Activated naive CD8-positive, alpha-beta T cell (primary cell): ENCODE measurements around the gene PTPN14.

ENCODE experiments used
- H3K27ac Mint-ChIP-seq: one replicate; pipeline ENCODE4 v1.8.0; 2021; ENCODE audit warnings: mixed read lengths
- H3K27me3 Mint-ChIP-seq: one replicate; pipeline ENCODE4 v1.8.0; 2021; ENCODE audit warnings: mixed read lengths
- H3K36me3 Mint-ChIP-seq: one replicate; pipeline ENCODE4 v1.8.0; 2021; ENCODE audit warnings: mixed read lengths
- H3K4me1 Mint-ChIP-seq: one replicate; pipeline ENCODE4 v1.8.0; 2021; ENCODE audit warnings: low read depth, mixed read lengths
- H3K4me3 Mint-ChIP-seq: one replicate; pipeline ENCODE4 v1.8.0; 2021; ENCODE audit warnings: mild to moderate bottlenecking, mixed read lengths
- H3K9me3 Mint-ChIP-seq: one replicate; pipeline ENCODE4 v1.8.0; 2021; ENCODE audit warnings: low read depth, mixed read lengths

The PTPN14 gene

DNA sequence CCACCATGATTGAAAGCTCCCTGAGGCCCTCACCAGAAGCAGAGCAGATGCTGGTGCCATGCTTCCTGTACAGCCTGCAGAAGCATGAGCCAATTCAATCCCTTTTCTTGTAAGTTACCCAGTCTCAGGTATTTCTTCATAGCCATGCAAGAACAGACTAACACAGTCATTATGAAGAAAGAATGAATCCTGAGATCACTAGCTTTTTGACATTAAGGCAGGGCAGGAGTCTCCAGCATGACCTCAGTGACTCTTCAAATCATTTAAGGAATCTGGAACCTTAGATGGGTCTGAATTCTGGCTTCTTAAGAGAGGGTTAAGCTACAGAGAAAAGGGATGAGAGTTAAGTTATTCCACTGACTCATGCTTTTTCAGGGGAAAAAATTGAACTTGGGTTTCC lies 79.0 kb downstream of the PTPN14 start:
- H3K4me1 Mint-ChIP-seq = no peaks in the 10 kb centered on the region
- no peaks in the 10 kb centered on the region for H3K9me3 Mint-ChIP-seq
- H3K27me3 Mint-ChIP-seq = peaks cover 1% of the 10 kb centered on the region
- H3K27ac Mint-ChIP-seq = no peak overlapping the region
- H3K4me3 Mint-ChIP-seq = no peak overlapping the region
- H3K36me3 Mint-ChIP-seq = no peaks in the 10 kb centered on the region

DNA sequence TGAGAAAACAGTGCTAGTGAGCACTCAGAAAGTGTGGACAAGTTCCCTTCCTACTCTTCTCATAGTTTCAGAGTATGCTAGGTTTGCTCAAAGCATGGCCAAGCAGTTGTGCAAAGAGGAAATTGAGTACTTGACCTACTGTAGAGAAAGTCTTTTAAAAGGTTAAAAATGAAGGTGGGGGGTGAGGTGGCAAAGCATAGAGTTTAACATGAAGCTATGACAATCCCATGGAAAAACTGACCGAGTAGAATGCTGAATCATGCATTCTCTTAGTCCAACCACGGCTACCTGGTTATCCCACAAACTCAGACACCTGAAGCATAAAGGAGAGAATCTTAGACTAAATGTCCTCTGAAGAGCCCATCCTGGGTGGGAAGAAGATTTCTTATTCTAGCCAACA lies 79.9 kb downstream of the PTPN14 start:
- peaks cover 1% of the 10 kb centered on the region for H3K27me3 Mint-ChIP-seq
- H3K27ac Mint-ChIP-seq = no peak overlapping the region

DNA sequence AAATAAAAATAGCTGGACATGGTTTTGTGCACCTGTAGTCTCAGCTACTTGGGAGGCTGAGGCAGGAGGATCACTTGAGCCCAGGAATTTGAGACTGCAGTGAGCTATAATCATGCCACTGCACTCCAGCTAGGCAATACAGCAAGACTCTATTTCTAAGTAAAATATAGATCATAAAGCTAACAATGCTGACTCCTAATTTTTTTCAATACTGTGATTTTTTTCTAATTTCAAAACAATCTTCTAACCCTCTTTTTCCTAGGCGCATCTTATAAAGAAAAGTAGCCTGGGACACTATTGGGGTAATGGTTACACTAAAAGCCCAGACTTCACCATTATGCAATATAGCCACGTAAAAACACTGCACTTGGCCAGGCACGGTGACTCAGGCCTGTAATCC lies 81.3 kb downstream of the PTPN14 start:
- H3K4me1 Mint-ChIP-seq = no peaks in the 10 kb centered on the region
- no peak overlapping the region for H3K27ac Mint-ChIP-seq
- H3K36me3 Mint-ChIP-seq = no peaks in the 10 kb centered on the region
- no peaks in the 10 kb centered on the region for H3K9me3 Mint-ChIP-seq
- H3K27me3 Mint-ChIP-seq = no peaks in the 10 kb centered on the region
- no peak overlapping the region for H3K4me3 Mint-ChIP-seq

More for the DNA sequence above, 79.9 kb downstream of the PTPN14 start:
- Mint-ChIP-seq H3K36me3 (no peaks in the 10 kb centered on the region), H3K9me3 (no peaks in the 10 kb centered on the region), H3K4me1 (no peaks in the 10 kb centered on the region), H3K4me3 (no peak overlapping the region)

DNA sequence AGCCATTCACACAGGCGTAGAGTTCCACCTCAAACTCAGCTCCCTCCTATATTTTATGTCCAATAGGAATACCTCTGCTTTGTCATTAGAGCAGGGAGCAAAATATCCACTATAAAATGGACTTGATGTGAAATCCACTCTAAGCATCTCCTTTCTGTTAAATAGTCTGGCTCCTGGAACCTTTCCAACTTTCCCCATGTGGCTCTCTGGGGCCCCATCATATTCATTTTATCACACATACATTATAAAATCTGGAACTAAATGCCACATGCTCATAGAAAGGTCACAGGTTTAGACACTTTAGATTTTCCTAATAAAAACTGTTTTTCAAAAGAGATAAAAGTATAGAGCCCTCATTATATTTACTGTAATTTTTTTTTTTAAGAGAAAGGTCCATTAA lies 82.1 kb downstream of the PTPN14 start:
- no peak overlapping the region for H3K27ac Mint-ChIP-seq
- H3K36me3 Mint-ChIP-seq = no peaks in the 10 kb centered on the region
- no peaks in the 10 kb centered on the region for H3K27me3 Mint-ChIP-seq
- no peak overlapping the region for H3K4me3 Mint-ChIP-seq
- H3K4me1 Mint-ChIP-seq = no peaks in the 10 kb centered on the region
- no peaks in the 10 kb centered on the region for H3K9me3 Mint-ChIP-seq

DNA sequence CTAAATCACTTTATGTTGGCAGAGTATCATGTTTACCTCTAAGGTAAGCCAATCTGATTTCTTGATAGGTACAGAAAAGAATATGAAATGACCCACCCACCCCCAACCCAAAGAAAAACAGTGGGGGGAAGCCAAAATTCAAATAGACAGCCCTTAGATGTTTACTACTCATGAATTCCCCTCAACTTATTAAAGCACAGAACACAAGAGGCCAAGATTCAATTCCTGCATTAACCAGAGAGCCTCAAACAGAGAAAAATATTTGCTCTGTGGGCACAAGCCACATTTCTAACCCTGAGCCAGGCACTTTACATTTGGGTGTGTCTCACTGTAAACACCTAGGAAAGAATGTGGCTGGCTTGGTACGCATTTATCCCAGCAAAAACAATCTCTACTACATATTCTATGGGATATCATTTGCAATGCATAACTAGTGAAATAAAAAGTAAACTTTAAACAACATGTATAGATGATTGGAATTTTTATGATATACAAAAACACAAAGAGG lies 84.3 kb downstream of the PTPN14 start:
- Mint-ChIP-seq H3K27me3 (no peaks in the 10 kb centered on the region), H3K4me3 (no peak overlapping the region), H3K36me3 (no peaks in the 10 kb centered on the region), H3K27ac (no peak overlapping the region), H3K9me3 (no peaks in the 10 kb centered on the region), H3K4me1 (no peaks in the 10 kb centered on the region)

- Mint-ChIP-seq H3K4me1 (no peaks in the 10 kb centered on the region), H3K9me3 (no peaks in the 10 kb centered on the region), H3K27ac (no peak overlapping the region), H3K27me3 (no peaks in the 10 kb centered on the region), H3K4me3 (no peak overlapping the region), H3K36me3 (no peaks in the 10 kb centered on the region)
These were observed 84.9 kb downstream of the PTPN14 start for GRCh38 chr1:214466403-214467077.

GRCh38 chr1:214464445-214465287 lies 86.7 kb downstream of the PTPN14 start:
- no peaks in the 10 kb centered on the region for H3K36me3 Mint-ChIP-seq
- H3K4me1 Mint-ChIP-seq = no peaks in the 10 kb centered on the region
- no peaks in the 10 kb centered on the region for H3K9me3 Mint-ChIP-seq
- peaks cover 2% of the 10 kb centered on the region for H3K27me3 Mint-ChIP-seq
- no peak overlapping the region for H3K4me3 Mint-ChIP-seq
- no peak overlapping the region for H3K27ac Mint-ChIP-seq

- H3K27me3 Mint-ChIP-seq = peaks cover 2% of the 10 kb centered on the region
- no peaks in the 10 kb centered on the region for H3K9me3 Mint-ChIP-seq
- no peak overlapping the region for H3K4me3 Mint-ChIP-seq
- no peaks in the 10 kb centered on the region for H3K36me3 Mint-ChIP-seq
- H3K27ac Mint-ChIP-seq = no peak overlapping the region
- no peaks in the 10 kb centered on the region for H3K4me1 Mint-ChIP-seq
These were observed 87.8 kb downstream of the PTPN14 start for GRCh38 chr1:214463596-214463995.

DNA sequence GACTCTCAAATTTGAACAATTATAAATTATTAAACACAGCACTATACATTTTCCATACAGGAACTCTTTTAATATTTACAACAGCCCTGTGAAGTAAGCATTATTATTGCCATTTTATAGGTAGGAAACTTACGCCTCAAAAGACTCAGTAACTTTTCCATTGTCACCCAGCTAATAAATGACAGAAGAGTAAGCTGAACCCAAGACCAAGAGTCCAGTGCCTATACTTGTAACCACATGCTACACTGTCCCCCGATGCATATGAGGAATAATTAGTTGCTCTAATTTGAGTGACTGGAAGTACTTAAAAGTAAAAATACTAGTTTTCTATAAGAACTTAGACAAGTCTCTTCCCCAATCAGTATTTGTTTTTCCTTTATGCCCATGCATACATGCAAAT lies 88.5 kb downstream of the PTPN14 start:
- H3K27ac Mint-ChIP-seq = no peak overlapping the region

DNA sequence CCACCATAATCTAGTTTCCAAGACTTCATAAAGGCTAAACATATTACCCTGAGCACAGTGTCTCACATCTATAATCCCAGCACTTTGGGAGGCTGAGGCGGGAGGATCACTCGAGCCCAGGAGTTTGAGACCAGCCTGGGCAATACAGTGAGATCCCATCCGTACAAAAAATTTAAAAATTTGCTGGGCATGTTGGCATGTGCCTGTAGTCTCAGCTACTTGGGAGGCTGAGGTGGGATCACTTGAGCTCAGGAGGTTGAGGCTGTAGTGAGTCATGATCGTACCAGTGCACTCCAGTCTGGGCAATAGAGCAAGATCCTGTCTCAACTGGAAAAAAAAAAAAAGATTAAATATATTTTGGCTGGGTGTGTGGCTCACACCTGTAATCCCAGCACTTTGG lies 90.1 kb downstream of the PTPN14 start:
- Mint-ChIP-seq H3K4me1 (no peaks in the 10 kb centered on the region), H3K36me3 (no peaks in the 10 kb centered on the region), H3K9me3 (no peaks in the 10 kb centered on the region), H3K27ac (no peak overlapping the region), H3K4me3 (no peak overlapping the region), H3K27me3 (peaks cover 2% of the 10 kb centered on the region)

More for the DNA sequence above, 88.5 kb downstream of the PTPN14 start:
- Mint-ChIP-seq H3K27me3 (peaks cover 2% of the 10 kb centered on the region), H3K4me3 (no peak overlapping the region), H3K9me3 (no peaks in the 10 kb centered on the region), H3K36me3 (no peaks in the 10 kb centered on the region), H3K4me1 (no peaks in the 10 kb centered on the region)

DNA sequence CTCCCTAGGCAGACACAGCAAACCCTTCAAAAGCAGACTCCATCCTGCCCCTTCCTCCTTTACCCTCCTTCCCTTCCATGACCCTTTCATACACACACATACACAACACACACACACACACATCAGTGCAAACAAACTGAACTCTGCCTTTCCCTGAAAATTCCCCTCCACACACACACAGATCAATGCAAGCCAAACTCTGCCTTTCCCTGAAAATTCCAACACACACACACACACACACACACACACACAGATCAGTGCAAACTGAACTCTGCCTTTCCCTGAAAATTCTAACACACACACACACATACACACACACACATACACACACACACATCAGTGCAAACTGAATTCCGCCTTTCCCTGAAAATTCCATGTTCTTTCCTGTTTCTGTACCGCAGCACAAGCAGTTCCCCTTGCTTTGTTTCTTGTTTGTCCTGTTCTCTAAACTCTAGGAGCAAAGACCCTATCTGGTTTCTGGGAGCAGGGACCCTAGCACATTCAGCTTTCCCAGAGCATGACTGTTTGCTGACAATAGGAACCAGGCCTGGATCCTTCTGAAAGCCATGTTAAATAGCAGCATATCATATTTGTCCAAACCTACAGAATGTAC lies 91.0 kb downstream of the PTPN14 start:
- Mint-ChIP-seq H3K4me3 (no peak overlapping the region), H3K4me1 (no peaks in the 10 kb centered on the region), H3K27me3 (peaks cover 2% of the 10 kb centered on the region), H3K27ac (no peak overlapping the region), H3K9me3 (no peaks in the 10 kb centered on the region), H3K36me3 (no peaks in the 10 kb centered on the region)

DNA sequence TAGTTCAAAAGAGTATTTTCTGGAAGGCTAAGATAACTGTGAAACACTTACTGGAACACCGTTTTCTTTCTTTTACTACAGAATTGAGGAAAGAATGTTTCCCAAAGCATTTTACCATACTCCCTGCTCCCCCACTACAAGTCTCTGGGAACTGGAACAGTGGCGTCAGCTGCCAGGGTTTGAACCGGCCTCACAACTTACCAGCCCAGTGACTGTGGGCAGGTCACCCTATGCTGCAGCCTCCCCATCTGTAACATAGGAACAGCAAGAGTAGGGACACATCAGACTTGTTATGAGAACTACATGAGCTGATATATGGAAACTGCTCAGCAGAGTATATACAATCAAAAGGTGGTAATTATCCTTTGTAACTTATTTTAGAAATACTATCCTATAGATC lies 91.5 kb downstream of the PTPN14 start:
- Mint-ChIP-seq H3K27ac (no peak overlapping the region), H3K36me3 (no peaks in the 10 kb centered on the region)

DNA sequence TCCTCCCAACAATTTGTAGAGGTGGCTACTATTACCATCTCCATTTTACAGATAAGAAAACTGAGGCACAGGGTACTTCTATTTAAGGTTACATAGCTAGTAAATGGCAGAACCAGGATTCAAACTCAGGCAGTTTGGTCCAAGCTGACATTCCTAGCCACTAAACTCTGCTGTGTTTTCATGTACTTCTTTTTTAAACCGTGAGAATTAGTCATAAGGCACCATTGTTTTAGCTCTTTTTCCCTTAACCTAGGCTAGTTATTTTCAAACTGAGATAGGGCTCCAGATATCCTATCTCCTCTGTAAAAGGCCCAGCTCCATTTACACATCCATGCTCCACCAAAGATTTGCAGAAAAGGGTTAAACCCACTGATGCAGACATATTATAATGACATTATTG lies 92.9 kb downstream of the PTPN14 start:
- no peak overlapping the region for H3K4me3 Mint-ChIP-seq
- H3K27ac Mint-ChIP-seq = no peak overlapping the region
- peaks cover 2% of the 10 kb centered on the region for H3K27me3 Mint-ChIP-seq
- H3K9me3 Mint-ChIP-seq = no peaks in the 10 kb centered on the region
- no peaks in the 10 kb centered on the region for H3K4me1 Mint-ChIP-seq
- no peaks in the 10 kb centered on the region for H3K36me3 Mint-ChIP-seq

More for the DNA sequence above, 91.5 kb downstream of the PTPN14 start:
- no peak overlapping the region for H3K4me3 Mint-ChIP-seq
- no peaks in the 10 kb centered on the region for H3K4me1 Mint-ChIP-seq
- peaks cover 2% of the 10 kb centered on the region for H3K27me3 Mint-ChIP-seq
- H3K9me3 Mint-ChIP-seq = no peaks in the 10 kb centered on the region

DNA sequence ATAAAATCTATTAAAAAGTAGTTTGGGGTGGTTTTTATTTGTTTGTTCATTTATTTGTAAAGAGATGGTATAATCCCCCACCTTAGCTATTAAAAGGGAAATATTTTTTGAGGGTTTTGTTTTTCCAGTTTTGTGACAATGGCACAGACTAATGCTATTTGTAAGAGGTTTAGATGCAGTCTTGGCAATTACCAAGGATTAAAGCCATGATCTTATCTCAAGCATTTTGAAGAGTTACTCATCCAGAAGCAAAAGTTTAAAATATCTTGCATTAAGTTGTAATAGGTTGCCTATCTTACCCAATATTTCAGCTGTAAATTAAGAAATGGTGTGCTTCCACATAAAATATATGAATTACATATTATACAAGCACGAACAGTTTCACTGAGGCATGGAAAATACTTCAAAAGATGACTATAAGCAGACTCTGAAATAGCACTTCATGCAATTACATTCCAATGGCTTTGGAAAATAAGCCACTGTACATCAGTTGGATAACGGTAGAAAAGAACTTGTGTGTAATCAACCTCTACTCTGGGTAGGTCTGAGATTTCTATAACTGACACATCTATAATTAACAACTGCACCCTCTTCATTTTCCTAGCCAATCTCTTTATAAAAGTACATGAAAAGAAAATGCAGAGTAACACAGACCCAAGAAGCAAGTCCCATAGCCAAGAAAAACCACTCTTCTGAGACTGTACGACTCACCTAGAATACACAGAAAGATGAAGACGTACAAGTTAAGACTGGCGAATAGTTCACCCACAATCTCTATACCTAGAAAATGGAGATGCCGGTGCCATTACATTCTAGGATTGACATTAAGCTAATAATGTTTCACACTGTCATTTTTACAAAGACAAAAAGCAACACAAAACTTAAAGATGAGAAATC lies 95.2 kb downstream of the PTPN14 start:
- Mint-ChIP-seq H3K27ac (no peak overlapping the region), H3K9me3 (no peaks in the 10 kb centered on the region), H3K27me3 (peaks cover 2% of the 10 kb centered on the region), H3K4me3 (no peak overlapping the region), H3K36me3 (no peaks in the 10 kb centered on the region), H3K4me1 (no peaks in the 10 kb centered on the region)
